Measurements from ENCODE around the gene AIFM2. TPM values are rescaled to one million over a fixed set of nuclear protein-coding genes. Genes with fewer than 3 reads are reported as not detected.
A peak's percentile ranks its signal among the peaks of the same experiment; 100 is the strongest.
"Not testable (repeated sequence)": the region's sequence is repeated elsewhere in the genome, so short reads cannot be mapped to it uniquely, and the experiment has no call there.

Gene AIFM2
- total and polyA plus RNA-seq, 7 experiments from 2014 or later, result 0.91 to 5.5 (median 3.2) TPM

DNA sequence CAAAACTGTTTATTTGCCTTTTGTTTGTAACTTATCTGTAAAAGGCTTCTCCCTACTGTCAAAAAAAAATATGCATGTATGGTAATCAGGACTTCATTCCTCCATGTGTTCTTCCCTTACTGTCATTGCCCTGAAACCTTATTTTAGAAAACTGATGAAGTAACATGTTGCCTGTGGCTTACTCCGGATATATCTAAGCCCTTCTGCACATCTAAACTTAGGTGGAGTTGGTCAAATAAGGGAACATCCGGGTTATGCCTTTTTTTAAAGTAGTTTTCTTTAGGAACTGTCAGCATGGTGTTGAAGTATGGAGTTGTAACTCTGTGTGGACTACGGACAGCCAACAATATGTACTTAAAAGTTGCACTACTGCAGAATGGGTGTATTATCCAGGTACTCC is 31.5 kb upstream of the AIFM2 start:
- peak overlapping the region; percentile 4 for H3K4me3 ChIP-seq (ENCODE audit: low read length)
- no peak overlapping the region for H3K27ac ChIP-seq (ENCODE audit: low read depth, low read length)
- H3K9me3 ChIP-seq (ENCODE audit: control insufficient read depth in 2 of 3, low read length in 3 of 3), result no peaks in the 10 kb centered on the region
- Mint-ChIP-seq H3K9me3 (peaks cover 0 to 1% (median 0%) of the 10 kb centered on the region in 11 donors), H3K4me3 (peak overlapping the region; percentile 1 to 96 (median 74)), H3K4me1 (peaks cover 59 to 96% (median 90%) of the 10 kb centered on the region in 7 donors), H3K36me3 (peaks cover 0 to 39% (median 18%) of the 10 kb centered on the region in 5 donors), H3K27ac (peak overlapping the region in 8 of 9 donors; percentile 4 to 88 (median 64)), H3K27me3 (no peaks in the 10 kb centered on the region)
- peaks cover 63 to 66% of the 10 kb centered on the region in 2 donors for H3K4me1 ChIP-seq (ENCODE audit: control insufficient read depth in 2 of 2, insufficient read depth in 2 of 2, low read length in 2 of 2)
- DNase-seq (no peak), ATAC-seq (no peak)
- intact Hi-C loops (cut with micrococcal nuclease), result loop anchor here (1.0 to 5.0 kb wide), 2 partner anchors 18 to 33 kb away; partner anchors contain the start of gene TYSND1 (in 1 of the 2)
- H3K27me3 ChIP-seq (ENCODE audit: control insufficient read depth in 2 of 2, insufficient read depth in 2 of 2, low read length in 2 of 2), result no peaks in the 10 kb centered on the region
- ChIA-PET POLR2A (no interaction called here), CTCF (no interaction called here)
- peaks cover 6 to 31% (median 12%) of the 10 kb centered on the region in 3 experiments for H3K36me3 ChIP-seq (ENCODE audit: control insufficient read depth in 2 of 3, insufficient read depth in 3 of 3, low read length in 3 of 3)

DNA sequence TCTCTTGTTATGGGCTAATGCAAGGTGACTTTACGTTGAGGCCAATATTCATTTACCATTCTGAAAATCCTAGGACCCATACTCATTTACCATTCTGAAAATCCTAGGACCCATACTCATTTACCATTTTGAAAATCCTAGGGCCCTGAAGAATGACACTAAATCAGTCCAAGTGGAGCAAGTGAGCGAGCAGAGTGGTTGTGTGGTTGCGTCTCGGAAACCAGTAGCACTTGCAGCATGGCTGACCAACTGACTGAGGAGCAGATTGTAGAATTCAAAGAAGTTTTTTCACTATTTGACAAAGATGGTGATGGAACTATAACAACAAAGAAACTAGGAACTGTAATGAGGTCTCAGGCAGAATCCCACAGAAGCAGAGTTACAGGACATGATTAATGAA is 30.8 kb upstream of the AIFM2 start:
- Mint-ChIP-seq H3K27me3 (no peaks in the 10 kb centered on the region), H3K9me3 (peaks cover 0 to 1% (median 0%) of the 10 kb centered on the region in 11 donors), H3K27ac (peak overlapping the region in 8 of 9 donors; percentile 4 to 88 (median 65)), H3K4me1 (peaks cover 53 to 89% (median 82%) of the 10 kb centered on the region in 7 donors), H3K36me3 (peaks cover 0 to 36% (median 18%) of the 10 kb centered on the region in 5 donors), H3K4me3 (peak overlapping the region; percentile 41 to 96 (median 78))
- Histone ChIP-seq H3K27ac (ENCODE audit: low read depth, low read length) (peak overlapping the region; percentile 50), H3K36me3 (ENCODE audit: control insufficient read depth in 2 of 3, insufficient read depth in 3 of 3, low read length in 3 of 3) (peaks cover 6 to 35% (median 12%) of the 10 kb centered on the region in 3 experiments), H3K4me3 (ENCODE audit: low read length) (peak overlapping the region; percentile 4), H3K9me3 (ENCODE audit: control insufficient read depth in 2 of 3, low read length in 3 of 3) (no peaks in the 10 kb centered on the region), H3K27me3 (ENCODE audit: control insufficient read depth in 2 of 2, insufficient read depth in 2 of 2, low read length in 2 of 2) (no peaks in the 10 kb centered on the region), H3K4me1 (ENCODE audit: control insufficient read depth in 2 of 2, insufficient read depth in 2 of 2, low read length in 2 of 2) (peaks cover 58 to 59% of the 10 kb centered on the region in 2 donors)
- POLR2A ChIA-PET, result interaction anchor here (0.6 kb wide), 1 partner anchor 216 kb away, joined by 3 read pairs; no protein-coding TSS in a partner anchor
- DNase-seq (no peak), ATAC-seq (no peak)
- CTCF ChIA-PET, result interaction anchor here (1.3 kb wide), 1 partner anchor 17 kb away, joined by 5 read pairs; the partner anchor contains the start of gene TYSND1
- intact Hi-C loops (cut with micrococcal nuclease), result loop anchor here in 1 of 2 donors (5.0 kb wide), 1 partner anchor 34 kb away; no protein-coding TSS in a partner anchor

DNA sequence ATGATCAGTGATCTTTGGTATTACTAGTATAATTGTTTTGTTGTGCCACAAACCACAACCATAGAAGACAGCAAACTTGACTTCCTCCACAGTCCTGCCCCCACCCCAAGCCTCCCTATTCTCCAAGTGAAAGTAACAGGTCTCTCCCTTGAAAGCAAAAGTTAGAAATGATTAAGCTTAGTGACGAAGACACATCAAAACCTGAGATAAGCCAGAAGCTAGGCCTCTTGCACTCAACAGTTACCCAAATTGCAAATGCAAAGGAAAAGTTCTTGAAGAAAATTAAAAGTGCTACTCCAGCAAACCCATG is 30.2 kb upstream of the AIFM2 start:
- Mint-ChIP-seq H3K36me3 (peaks cover 0 to 36% (median 18%) of the 10 kb centered on the region in 5 donors), H3K27me3 (no peaks in the 10 kb centered on the region), H3K4me3 (peak overlapping the region; percentile 12 to 96 (median 78)), H3K4me1 (peaks cover 47 to 83% (median 76%) of the 10 kb centered on the region in 7 donors), H3K9me3 (peaks cover 0 to under 1% (median 0%) of the 10 kb centered on the region in 11 donors), H3K27ac (peak overlapping the region; percentile 33 to 90 (median 81))
- ChIA-PET CTCF (interaction anchor here (1.2 to 1.3 kb wide), 2 partner anchors 16 to 70 kb away, joined by 4 to 5 read pairs; partner anchors contain the start of gene TYSND1), POLR2A (interaction anchor here (0.7 kb wide), 1 partner anchor 17 kb away, joined by 3 read pairs; no protein-coding TSS in a partner anchor)
- Histone ChIP-seq H3K9me3 (ENCODE audit: control insufficient read depth in 2 of 3, low read length in 3 of 3) (no peaks in the 10 kb centered on the region), H3K27me3 (ENCODE audit: control insufficient read depth in 2 of 2, insufficient read depth in 2 of 2, low read length in 2 of 2) (no peaks in the 10 kb centered on the region), H3K4me1 (ENCODE audit: control insufficient read depth in 2 of 2, insufficient read depth in 2 of 2, low read length in 2 of 2) (peaks cover 52 to 53% of the 10 kb centered on the region in 2 donors), H3K4me3 (ENCODE audit: low read length) (no peak overlapping the region), H3K36me3 (ENCODE audit: control insufficient read depth in 2 of 3, insufficient read depth in 3 of 3, low read length in 3 of 3) (peaks cover 6 to 41% (median 16%) of the 10 kb centered on the region in 3 experiments), H3K27ac (ENCODE audit: low read depth, low read length) (peak overlapping the region; percentile 50)
- ATAC-seq (peak; percentile 84), DNase-seq (peak in 6 of 9 donors; percentile 27 to 53 (median 43))
- intact Hi-C loops (cut with micrococcal nuclease), result loop anchor here (1.0 to 5.0 kb wide), 3 partner anchors 7 to 34 kb away; partner anchors contain the start of genes SAR1A (in 2 of the 2) and TYSND1 (in 1 of the 2)

DNA sequence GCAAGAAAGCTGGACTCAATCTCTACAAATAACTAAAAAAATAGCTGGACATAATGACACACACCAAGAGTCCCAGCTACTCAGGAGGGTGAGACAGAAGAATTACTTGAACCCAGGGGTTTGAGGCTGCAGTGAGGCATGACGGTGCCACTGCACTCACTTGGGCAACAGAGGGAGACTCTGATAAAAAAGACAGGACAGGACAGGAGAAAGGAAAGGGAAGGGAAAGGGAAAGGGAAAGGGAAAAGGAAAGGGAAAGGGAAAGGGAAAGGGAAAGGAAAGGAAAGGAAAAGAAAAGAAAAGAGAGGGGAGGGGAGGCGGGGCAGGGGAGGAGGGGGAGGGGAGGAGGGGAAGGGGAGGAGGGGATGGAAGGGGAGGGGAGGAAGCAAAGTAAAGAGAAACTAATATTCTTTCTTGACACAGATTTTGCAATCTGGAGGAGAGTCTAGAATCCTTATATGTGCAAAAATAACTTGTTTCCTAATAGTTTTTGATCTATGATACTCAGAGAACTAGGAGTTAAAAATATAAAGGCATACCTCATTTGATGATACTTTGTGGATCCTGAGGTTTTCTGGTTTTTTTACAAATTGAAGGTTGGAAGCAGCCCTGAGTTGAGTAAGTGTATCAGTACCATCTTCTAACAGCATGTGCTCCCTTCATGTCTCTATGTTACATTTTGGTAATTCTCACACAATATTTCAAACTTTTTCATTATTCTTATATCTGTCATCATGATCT is 29.7 kb upstream of the AIFM2 start:
- Histone ChIP-seq H3K4me1 (ENCODE audit: control insufficient read depth in 2 of 2, insufficient read depth in 2 of 2, low read length in 2 of 2) (peaks cover 46 to 48% of the 10 kb centered on the region in 2 donors), H3K27ac (ENCODE audit: low read depth, low read length) (peak overlapping the region; percentile 52), H3K36me3 (ENCODE audit: control insufficient read depth in 2 of 3, insufficient read depth in 3 of 3, low read length in 3 of 3) (peaks cover 6 to 47% (median 21%) of the 10 kb centered on the region in 3 experiments), H3K4me3 (ENCODE audit: low read length) (peak overlapping the region; percentile 19), H3K27me3 (ENCODE audit: control insufficient read depth in 2 of 2, insufficient read depth in 2 of 2, low read length in 2 of 2) (no peaks in the 10 kb centered on the region), H3K9me3 (ENCODE audit: control insufficient read depth in 2 of 3, low read length in 3 of 3) (no peaks in the 10 kb centered on the region)
- no peaks in the 10 kb centered on the region for H3K27me3 Mint-ChIP-seq
- CTCF ChIA-PET, result interaction anchor here (1.0 to 1.3 kb wide), 3 partner anchors 16 to 69 kb away, joined by 4 to 5 read pairs (median 4); partner anchors contain the start of gene TYSND1
- POLR2A ChIA-PET, result interaction anchor here (0.7 to 2.4 kb wide), 2 partner anchors 9 to 16 kb away, joined by 3 to 13 read pairs; partner anchors contain the start of gene SAR1A
- intact Hi-C loops (cut with micrococcal nuclease), result loop anchor here (1.0 to 5.0 kb wide), 3 partner anchors 8 to 35 kb away; partner anchors contain the start of genes SAR1A (in 2 of the 2) and TYSND1 (in 1 of the 2)
- peaks cover 45 to 79% (median 73%) of the 10 kb centered on the region in 7 donors for H3K4me1 Mint-ChIP-seq
- H3K4me3 Mint-ChIP-seq, result peak overlapping the region; percentile 61 to 96 (median 78)
- H3K9me3 Mint-ChIP-seq, result no peaks in the 10 kb centered on the region
- DNase-seq, result peak in 2 of 9 donors; percentile 13 to 23
- ATAC-seq, result peak; percentile 55
- peaks cover 0 to 36% (median 23%) of the 10 kb centered on the region in 5 donors for H3K36me3 Mint-ChIP-seq
- H3K27ac Mint-ChIP-seq, result peak overlapping the region; percentile 33 to 90 (median 83)

DNA sequence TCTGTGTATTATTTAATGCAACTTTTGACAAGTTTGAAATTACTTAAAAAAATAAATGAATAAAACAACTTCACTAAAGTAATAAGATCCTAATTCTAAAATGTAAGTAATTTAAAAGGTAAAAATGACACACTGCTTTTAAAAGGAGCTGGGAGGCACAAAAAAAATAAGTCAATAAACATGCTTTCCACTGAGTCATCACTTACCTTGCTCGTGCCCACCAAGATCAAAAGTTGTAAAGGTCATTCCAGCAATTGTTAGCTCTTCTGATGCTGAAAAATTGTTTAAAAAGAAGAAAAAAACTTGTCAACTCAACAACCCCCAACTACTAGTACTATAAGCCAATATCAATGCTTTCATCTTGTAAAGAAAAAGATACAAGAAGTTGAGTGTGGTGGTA is 28.2 kb upstream of the AIFM2 start:
- no peak for ATAC-seq
- Histone ChIP-seq H3K9me3 (ENCODE audit: control insufficient read depth in 2 of 3, low read length in 3 of 3) (no peaks in the 10 kb centered on the region), H3K4me1 (ENCODE audit: control insufficient read depth in 2 of 2, insufficient read depth in 2 of 2, low read length in 2 of 2) (peaks cover 33 to 38% of the 10 kb centered on the region in 2 donors), H3K36me3 (ENCODE audit: control insufficient read depth in 2 of 3, insufficient read depth in 3 of 3, low read length in 3 of 3) (peaks cover 18 to 55% (median 31%) of the 10 kb centered on the region in 3 experiments), H3K27me3 (ENCODE audit: control insufficient read depth in 2 of 2, insufficient read depth in 2 of 2, low read length in 2 of 2) (no peaks in the 10 kb centered on the region), H3K27ac (ENCODE audit: low read depth, low read length) (no peak overlapping the region), H3K4me3 (ENCODE audit: low read length) (no peak overlapping the region)
- H3K4me1 Mint-ChIP-seq, result peaks cover 41 to 68% (median 64%) of the 10 kb centered on the region in 7 donors
- H3K27ac Mint-ChIP-seq, result peak overlapping the region in 3 of 9 donors; percentile 22 to 75 (median 66)
- no peaks in the 10 kb centered on the region for H3K9me3 Mint-ChIP-seq
- no peak for DNase-seq
- peaks cover 5 to 41% (median 28%) of the 10 kb centered on the region in 5 donors for H3K36me3 Mint-ChIP-seq
- ChIA-PET POLR2A (interaction anchor here (1.3 to 2.4 kb wide), 3 partner anchors 10 to 15 kb away, joined by 3 to 13 read pairs (median 4); partner anchors contain the start of genes SAR1A and TYSND1), CTCF (interaction anchor here (0.8 to 1.2 kb wide), 3 partner anchors 11 to 33 kb away, joined by 3 read pairs; no protein-coding TSS in a partner anchor)
- intact Hi-C loops (cut with micrococcal nuclease), result loop anchor here in 1 of 2 donors (5.0 kb wide), 1 partner anchor 37 kb away; no protein-coding TSS in a partner anchor
- H3K27me3 Mint-ChIP-seq, result no peaks in the 10 kb centered on the region
- H3K4me3 Mint-ChIP-seq, result peak overlapping the region in 2 of 10 donors; percentile 11 to 96

DNA sequence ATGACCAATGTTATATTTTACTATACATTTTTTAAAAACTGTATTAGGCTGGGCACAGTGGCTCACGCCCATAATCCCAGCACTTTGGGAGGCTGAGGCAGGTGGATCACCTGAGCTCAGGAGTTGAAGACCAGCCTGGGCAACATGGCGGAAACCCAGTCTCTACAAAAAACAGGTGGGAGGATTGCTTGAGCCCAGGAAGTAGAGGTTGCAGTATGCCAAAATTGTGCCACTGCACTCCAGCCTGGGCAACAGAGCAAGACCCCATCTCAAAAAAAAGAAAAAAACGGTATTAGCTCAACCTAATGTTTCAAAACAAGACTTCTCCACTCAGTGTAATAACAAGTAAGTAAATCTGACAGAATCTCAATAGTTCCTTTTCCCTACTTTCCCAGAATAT is 26.7 kb upstream of the AIFM2 start:
- ChIA-PET CTCF (interaction anchor here (3.1 kb wide), 1 partner anchor 13 kb away, joined by 9 read pairs; the partner anchor contains the start of gene TYSND1), POLR2A (interaction anchor here (1.2 to 4.2 kb wide), 3 partner anchors 9 to 13 kb away, joined by 3 to 19 read pairs (median 6); partner anchors contain the start of gene TYSND1)
- H3K4me3 ChIP-seq (ENCODE audit: low read length); intact Hi-C loops (cut with micrococcal nuclease); H3K4me3 Mint-ChIP-seq; ATAC-seq; H3K27ac ChIP-seq (ENCODE audit: low read depth, low read length); H3K9me3 Mint-ChIP-seq; H3K27me3 ChIP-seq (ENCODE audit: control insufficient read depth in 2 of 2, insufficient read depth in 2 of 2, low read length in 2 of 2); H3K27me3 Mint-ChIP-seq; H3K9me3 ChIP-seq (ENCODE audit: control insufficient read depth in 2 of 3, low read length in 3 of 3); DNase-seq: not testable (repeated sequence)
- Mint-ChIP-seq H3K4me1 (peaks cover 41 to 68% (median 59%) of the 10 kb centered on the region in 7 donors), H3K27ac (peak overlapping the region in 3 of 9 donors; percentile 38 to 75 (median 58)), H3K36me3 (peaks cover 10 to 46% (median 33%) of the 10 kb centered on the region in 5 donors)
- Histone ChIP-seq H3K4me1 (ENCODE audit: control insufficient read depth in 2 of 2, insufficient read depth in 2 of 2, low read length in 2 of 2) (peaks cover 29% of the 10 kb centered on the region in 2 donors), H3K36me3 (ENCODE audit: control insufficient read depth in 2 of 3, insufficient read depth in 3 of 3, low read length in 3 of 3) (peaks cover 31 to 63% (median 36%) of the 10 kb centered on the region in 3 experiments)

Measured in naive thymus-derived CD4-positive, alpha-beta T cell (primary cell).